Heart right ventricle (tissue), 16 donors: ENCODE data around the gene PRKACB. TPM values are rescaled to one million over a fixed set of nuclear protein-coding genes. Genes with fewer than 3 reads are reported as not detected.
"Not testable (repeated sequence)": the region's sequence is repeated elsewhere in the genome, so short reads cannot be mapped to it uniquely, and the experiment has no call there.

Source experiments
- ATAC-seq, 8 donors: fragments of 200-7000 bp; cut with Tn5 transposase; one replicate each; pipeline ENCODE4 v1.9.1; 2020; ENCODE audit warnings: mild to moderate bottlenecking in 8 of 8, moderate library complexity in 8 of 8, moderate number of reproducible peaks in 1 of 8
- DNase-seq, 2 donors: peaks; one replicate each; pipeline ENCODE4 v3.0.0-alpha.2; 2020
- H3K27ac ChIP-seq, 10 donors: fragments of 200-600 bp; sonication (generic) in 2 of 10; one replicate each; pipeline versions ENCODE4 v1.5.0 to v1.8.0; 2020 to 2022; ENCODE audit warnings: mild to moderate bottlenecking in 3 of 10
- H3K27me3 ChIP-seq, 7 donors: fragments of 200-600 bp; one replicate each; pipeline ENCODE4 v1.8.0; 2021 to 2022; ENCODE audit warnings: mild to moderate bottlenecking in 2 of 7
- H3K36me3 ChIP-seq, 9 donors: fragments of 200-600 bp; sonication (generic) in 1 of 9; one replicate each; pipeline versions ENCODE4 v1.5.0 to v1.8.0; 2020 to 2022; ENCODE audit warnings: mild to moderate bottlenecking in 2 of 9
- H3K4me1 ChIP-seq, 9 donors: fragments of 200-600 bp; sonication (generic) in 1 of 9; one replicate each; pipeline versions ENCODE4 v1.5.0 to v1.8.0; 2020 to 2022; ENCODE audit warnings: mild to moderate bottlenecking in 4 of 9
- H3K4me3 ChIP-seq, 10 donors: fragments of 200-600 bp; sonication (generic) in 2 of 10; one replicate each; pipeline versions ENCODE4 v1.5.0 to v1.8.0; 2020 to 2022; ENCODE audit warnings: mild to moderate bottlenecking in 7 of 10, moderate library complexity in 2 of 10
- H3K9me3 ChIP-seq, 11 donors: fragments of 200-600 bp in 10 of 11; sonication (generic) in 2 of 11; one replicate each; pipeline versions ENCODE4 v1.5.0 to v1.8.0; 2013 to 2022; ENCODE audit warnings: mild to moderate bottlenecking in 2 of 11, control low read depth in 1 of 11, moderate library complexity in 1 of 11
- WGBS, 2 donors: extraction: QIAGEN DNeasy Blood & Tissue Kit; methylation state at CpG; one replicate each; pipeline ENCODE4 v1.1.7; 2013; ENCODE audit warnings: inconsistent platforms in 1 of 2; 5-methylcytosine and 5-hydroxymethylcytosine counted together
- intact Hi-C, 10 donors: fragments of 100-400 bp; cut with DNase I; formaldehyde crosslinking; loops; one replicate each; pipeline versions ENCODE4 v1.11.1 to v1.14.2; 2022
- polyA plus RNA-seq, 2 donors: library from polyadenylated mRNA; stranded (reverse); fragments of 200-250 nt; gene quantifications; one replicate each; pipeline ENCODE4 v1.2.3, GENCODE V29; 2013
- total RNA-seq, 10 donors: library from RNA; stranded (reverse); fragmentation: NEBNext Ultra II Directional in 3 of 10; extraction: Animal tissue kit (Norgen Biotek cat#: 25700) in 3 of 10; gene quantifications; one replicate each; pipeline versions ENCODE4 v1.2.1 to v1.2.4, GENCODE V29; 2021 to 2023
- TF ChIP-seq, protein P1 (sequence below), 9 donors: fragments of 200-600 bp; sonication (generic) in 2 of 9; IDR thresholded peaks; one replicate each; pipeline versions ENCODE4 v1.5.0 to v1.8.0; 2021 to 2022; ENCODE audit warnings: antibody characterized with exemption in 9 of 9, mild to moderate bottlenecking in 5 of 9, moderate library complexity in 1 of 9
- donor health status: Arrhythmogenic right ventricular cardiomyopathy.
- donor health status: ischemic (EF 13 %, LVEDD 7.1; RV severe dilation, severe dysfunction).
- donor health status: healthy with polysubstance abuse.
- donor health status: DM: no; HTN: yes; CAD: no.
- donor health status: DM: no; HTN: no; CAD: no.
- donor health status: ischemic (EF 25% LVEDD 6.9; RV normal size, moderate dysfunction).
- donor health status: ischemic (EF 25% LVEDD 5.7; RV mildly dilated, moderate dysfunction).
- donor health status: healthy.
- donor health status: DM: yes; HTN: yes; CAD: no.
- donor health status: Ischemic cardiomyopathy.
- donor health status: ischemic (EF 35%, LVEDD 5.7; RV mildly dilated, moderate dysfunction).
- donor health status: nonischemic (EF 11% LVEDD 7.7; RV severe dilation, severe dysfunction).
- donor health status: DM: yes; HTN: yes; CAD: no.
- donor health status: PGD.
- donor health status: ischemic (EF 29% LVEDD 5.4; RV normal size, mild dysfunction).
- donor health status: nonischemic (EF 23%, LVEDD 6.1; RV moderate dilation, normal function).

PRKACB gene
- total and polyA plus RNA-seq, 12 donors = 6.4 to 49.1 (median 39.6) TPM

DNA sequence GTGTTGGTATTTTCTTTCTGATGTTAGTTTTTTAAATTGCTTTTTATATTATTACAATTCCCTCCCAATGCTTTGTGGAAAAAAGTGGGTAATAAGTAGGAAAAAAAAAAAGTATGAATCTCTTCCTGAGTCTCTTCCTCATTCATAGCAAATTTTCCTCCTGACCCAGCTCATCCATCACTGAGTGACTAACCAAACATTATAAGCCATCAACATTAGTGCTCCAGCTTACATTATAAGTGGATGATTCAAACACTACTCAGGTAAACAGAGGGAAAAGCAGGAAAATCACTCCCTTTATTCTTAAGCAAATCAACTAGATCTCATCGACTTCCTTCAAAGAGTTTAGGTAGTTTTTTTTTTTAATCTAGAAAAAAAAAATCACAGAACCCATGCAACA, 142.0 kb downstream of the PRKACB start:
- Histone ChIP-seq H3K4me3 (no peak overlapping the region), H3K36me3 (no peaks in the 10 kb centered on the region), H3K9me3 (peaks cover 0 to 32% (median 20%) of the 10 kb centered on the region in 11 donors), H3K27me3 (no peaks in the 10 kb centered on the region), H3K4me1 (no peaks in the 10 kb centered on the region), H3K27ac (no peak overlapping the region)
- intact Hi-C loops = no loop called here
- WGBS, 2 donors = 80 to 84% methylated on average over 1 of the region's 1 CpG
- no peak for ATAC-seq
- DNase-seq = no peak
- TF ChIP-seq, protein P1, sequence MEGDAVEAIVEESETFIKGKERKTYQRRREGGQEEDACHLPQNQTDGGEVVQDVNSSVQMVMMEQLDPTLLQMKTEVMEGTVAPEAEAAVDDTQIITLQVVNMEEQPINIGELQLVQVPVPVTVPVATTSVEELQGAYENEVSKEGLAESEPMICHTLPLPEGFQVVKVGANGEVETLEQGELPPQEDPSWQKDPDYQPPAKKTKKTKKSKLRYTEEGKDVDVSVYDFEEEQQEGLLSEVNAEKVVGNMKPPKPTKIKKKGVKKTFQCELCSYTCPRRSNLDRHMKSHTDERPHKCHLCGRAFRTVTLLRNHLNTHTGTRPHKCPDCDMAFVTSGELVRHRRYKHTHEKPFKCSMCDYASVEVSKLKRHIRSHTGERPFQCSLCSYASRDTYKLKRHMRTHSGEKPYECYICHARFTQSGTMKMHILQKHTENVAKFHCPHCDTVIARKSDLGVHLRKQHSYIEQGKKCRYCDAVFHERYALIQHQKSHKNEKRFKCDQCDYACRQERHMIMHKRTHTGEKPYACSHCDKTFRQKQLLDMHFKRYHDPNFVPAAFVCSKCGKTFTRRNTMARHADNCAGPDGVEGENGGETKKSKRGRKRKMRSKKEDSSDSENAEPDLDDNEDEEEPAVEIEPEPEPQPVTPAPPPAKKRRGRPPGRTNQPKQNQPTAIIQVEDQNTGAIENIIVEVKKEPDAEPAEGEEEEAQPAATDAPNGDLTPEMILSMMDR (IDR thresholded peaks at IDR 0.05) = no peak

DNA sequence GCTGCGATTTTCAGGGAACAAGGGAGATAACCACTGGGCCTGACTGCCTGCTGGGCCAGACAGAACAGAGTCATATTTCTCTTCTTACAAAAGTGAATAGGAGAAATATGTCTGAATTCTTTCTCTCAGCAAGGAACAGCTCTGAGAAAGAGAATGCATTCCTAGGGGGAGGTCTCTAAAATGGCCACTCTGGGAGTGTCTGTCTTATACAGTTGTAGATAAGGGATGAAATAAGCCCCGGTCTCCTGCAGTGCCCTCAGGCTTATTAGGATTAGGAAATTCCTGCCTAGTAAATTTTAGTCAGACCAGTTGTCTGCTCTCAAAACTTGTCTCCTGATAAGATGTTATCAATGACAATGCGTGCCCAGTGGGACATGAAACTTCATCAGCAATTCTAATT, 143.3 kb downstream of the PRKACB start:
- 64 to 66% methylated on average over 3 of the region's 3 CpGs for WGBS, 2 donors
- H3K4me1 ChIP-seq, H3K27ac ChIP-seq, ATAC-seq, H3K4me3 ChIP-seq, H3K36me3 ChIP-seq, H3K27me3 ChIP-seq, DNase-seq, intact Hi-C loops: not testable (repeated sequence)
- peaks cover 0 to 32% (median 20%) of the 10 kb centered on the region in 11 donors for H3K9me3 ChIP-seq

Other genes starting within 250 kb of the PRKACB start
- gene TTLL7, start 145.1 kb upstream of the PRKACB start, total RNA-seq = 10 to 100 TPM in 1 of 10 donors, 1 to 10 TPM in 9; 2.1 to 12.1 (median 3.7) TPM
- 1 to 10 TPM; 1.0 to 4.2 TPM for gene TTLL7, start 145.1 kb upstream of the PRKACB start, polyA plus RNA-seq
- gene SAMD13, start 157.4 kb downstream of the PRKACB start, total RNA-seq = 1 to 10 TPM in 8 of 10 donors, under 1 TPM in 1, not detected in 1; 0.93 to 2.2 (median 1.4) TPM
- gene SAMD13, start 157.4 kb downstream of the PRKACB start, polyA plus RNA-seq = under 1 TPM; 0.37 to 0.41 TPM